H1 (cell line): ENCODE measurements around the gene MEGF11.

Experiments used
- BACH1 ChIP-seq: IDR thresholded peaks from 2 replicates; pipeline ENCODE4 v1.6.1; 2012; ENCODE audit warnings: low read length, improper control_type of control experiment
- CHD2 ChIP-seq: IDR thresholded peaks from 2 replicates; pipeline ENCODE4 v1.6.1; 2012; ENCODE audit warnings: low read length, improper control_type of control experiment
- CHD7 ChIP-seq: fragments of 300-600 bp; sonication (generic); IDR thresholded peaks from 2 replicates; pipeline ENCODE4 v1.7.1; 2012; ENCODE audit warnings: low read length, moderate library complexity, mild to moderate bottlenecking, inconsistent platforms; ENCODE audit not compliant: insufficient replicate concordance
- EP300 ChIP-seq, 2 experiments: IDR thresholded peaks; 1 replicate in 1 of 2; 2 replicates in 1 of 2; pipeline ENCODE4 v1.6.1; 2011 to 2012; ENCODE audit warnings: low read depth in 2 of 2, low read length in 2 of 2, mild to moderate bottlenecking in 2 of 2, borderline replicate concordance in 1 of 2, inconsistent platforms in 1 of 2, moderate library complexity in 1 of 2
- EZH2 ChIP-seq: fragments of 200-600 bp; sonication (generic); IDR thresholded peaks from 2 replicates; pipeline ENCODE4 v1.7.1; 2012; ENCODE audit warnings: low read depth, mild to moderate bottlenecking, moderate library complexity, low read length, inconsistent platforms; ENCODE audit not compliant: severe bottlenecking
- JUND ChIP-seq: IDR thresholded peaks from 2 replicates; pipeline ENCODE4 v1.6.1; 2011; ENCODE audit warnings: mild to moderate bottlenecking, improper control_type of control experiment, low read length
- NRF1 ChIP-seq: IDR thresholded peaks from 2 replicates; pipeline ENCODE4 v1.6.1; 2011; ENCODE audit warnings: mild to moderate bottlenecking, low read depth, low read length, improper control_type of control experiment
- POLR2A ChIP-seq, 2 experiments: IDR thresholded peaks; 1 replicate in 1 of 2; 2 replicates in 1 of 2; pipeline ENCODE4 v1.6.1; 2011; ENCODE audit warnings: low read depth in 2 of 2, low read length in 2 of 2, mild to moderate bottlenecking in 2 of 2; ENCODE audit errors: control extremely low read depth in 1 of 2
- RAD21 ChIP-seq, 2 experiments: IDR thresholded peaks in 1 of 2; conservative IDR thresholded peaks in 1 of 2; 2 replicates each; pipeline ENCODE4 v1.6.1; 2011; ENCODE audit warnings: low read depth in 2 of 2, low read length in 2 of 2, improper control_type of control experiment in 1 of 2, inconsistent platforms in 1 of 2, mild to moderate bottlenecking in 1 of 2, moderate library complexity in 1 of 2
- RBBP5 ChIP-seq: IDR thresholded peaks from 2 replicates; pipeline ENCODE4 v1.7.1; 2012; ENCODE audit warnings: low read depth, mild to moderate bottlenecking, inconsistent platforms, low read length, moderate library complexity, borderline replicate concordance
- TBP ChIP-seq: IDR thresholded peaks from 2 replicates; pipeline ENCODE4 v1.6.1; 2011; ENCODE audit warnings: low read depth, low read length, improper control_type of control experiment
- TEAD4 ChIP-seq: IDR thresholded peaks from 2 replicates; pipeline ENCODE4 v1.6.1; 2012; ENCODE audit warnings: low read depth, low read length, inconsistent platforms, mixed read lengths
- TF ChIP-seq, protein P1 (sequence below), 3 experiments: IDR thresholded peaks; 1 replicate in 2 of 3; 2 replicates in 1 of 3; pipeline versions ENCODE4 v1.5.1 to v1.6.1; 2011; ENCODE audit warnings: low read length in 3 of 3, mild to moderate bottlenecking in 3 of 3, inconsistent platforms in 2 of 3, low read depth in 1 of 3, moderate library complexity in 1 of 3; ENCODE audit not compliant: insufficient read depth in 1 of 3; ENCODE audit errors: control extremely low read depth in 1 of 3

GRCh38 chr15:65869126-65869953 is 384.2 kb downstream of the MEGF11 start, which contains the start of gene RAB11A:
- TF ChIP-seq TBP, result peak; percentile 100
- TF ChIP-seq, protein P1, sequence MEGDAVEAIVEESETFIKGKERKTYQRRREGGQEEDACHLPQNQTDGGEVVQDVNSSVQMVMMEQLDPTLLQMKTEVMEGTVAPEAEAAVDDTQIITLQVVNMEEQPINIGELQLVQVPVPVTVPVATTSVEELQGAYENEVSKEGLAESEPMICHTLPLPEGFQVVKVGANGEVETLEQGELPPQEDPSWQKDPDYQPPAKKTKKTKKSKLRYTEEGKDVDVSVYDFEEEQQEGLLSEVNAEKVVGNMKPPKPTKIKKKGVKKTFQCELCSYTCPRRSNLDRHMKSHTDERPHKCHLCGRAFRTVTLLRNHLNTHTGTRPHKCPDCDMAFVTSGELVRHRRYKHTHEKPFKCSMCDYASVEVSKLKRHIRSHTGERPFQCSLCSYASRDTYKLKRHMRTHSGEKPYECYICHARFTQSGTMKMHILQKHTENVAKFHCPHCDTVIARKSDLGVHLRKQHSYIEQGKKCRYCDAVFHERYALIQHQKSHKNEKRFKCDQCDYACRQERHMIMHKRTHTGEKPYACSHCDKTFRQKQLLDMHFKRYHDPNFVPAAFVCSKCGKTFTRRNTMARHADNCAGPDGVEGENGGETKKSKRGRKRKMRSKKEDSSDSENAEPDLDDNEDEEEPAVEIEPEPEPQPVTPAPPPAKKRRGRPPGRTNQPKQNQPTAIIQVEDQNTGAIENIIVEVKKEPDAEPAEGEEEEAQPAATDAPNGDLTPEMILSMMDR (IDR thresholded peaks at IDR 0.05; ENCODE audit: control extremely low read depth in 1 of 3, insufficient read depth in 1 of 3, low read depth in 1 of 3, low read length in 3 of 3), result peak; percentile 28 to 31 (median 30); a peak in 3 of 4 replicates
- no peak for TF ChIP-seq EP300 (IDR thresholded peaks at IDR 0.05; ENCODE audit: borderline replicate concordance in 1 of 2, low read depth in 2 of 2, low read length in 2 of 2)
- no peak for TF ChIP-seq JUND
- TF ChIP-seq CHD2, result no peak
- TF ChIP-seq NRF1, result peak; percentile 43; the same call in 1 of the 2 replicates
- peak; percentile 16 to 17; a peak in 1 of 4 replicates for TF ChIP-seq RAD21 (IDR thresholded peaks at IDR 0.05 in 1 of 2, conservative IDR thresholded peaks at IDR 0.05 in 1 of 2; ENCODE audit: low read depth in 2 of 2, low read length in 2 of 2)
- TF ChIP-seq EZH2, result no peak
- TF ChIP-seq RBBP5, result peak; percentile 100
- peak; percentile 95 to 99 for TF ChIP-seq POLR2A (IDR thresholded peaks at IDR 0.05; ENCODE audit: control extremely low read depth in 1 of 2, low read depth in 2 of 2, low read length in 2 of 2)
- no peak for TF ChIP-seq CHD7
- peak; percentile 46 for TF ChIP-seq BACH1
- peak; percentile 68; the same call in 1 of the 2 replicates for TF ChIP-seq TEAD4
